ENCODE measurements around the gene PLIN4.

Gene PLIN4

DNA sequence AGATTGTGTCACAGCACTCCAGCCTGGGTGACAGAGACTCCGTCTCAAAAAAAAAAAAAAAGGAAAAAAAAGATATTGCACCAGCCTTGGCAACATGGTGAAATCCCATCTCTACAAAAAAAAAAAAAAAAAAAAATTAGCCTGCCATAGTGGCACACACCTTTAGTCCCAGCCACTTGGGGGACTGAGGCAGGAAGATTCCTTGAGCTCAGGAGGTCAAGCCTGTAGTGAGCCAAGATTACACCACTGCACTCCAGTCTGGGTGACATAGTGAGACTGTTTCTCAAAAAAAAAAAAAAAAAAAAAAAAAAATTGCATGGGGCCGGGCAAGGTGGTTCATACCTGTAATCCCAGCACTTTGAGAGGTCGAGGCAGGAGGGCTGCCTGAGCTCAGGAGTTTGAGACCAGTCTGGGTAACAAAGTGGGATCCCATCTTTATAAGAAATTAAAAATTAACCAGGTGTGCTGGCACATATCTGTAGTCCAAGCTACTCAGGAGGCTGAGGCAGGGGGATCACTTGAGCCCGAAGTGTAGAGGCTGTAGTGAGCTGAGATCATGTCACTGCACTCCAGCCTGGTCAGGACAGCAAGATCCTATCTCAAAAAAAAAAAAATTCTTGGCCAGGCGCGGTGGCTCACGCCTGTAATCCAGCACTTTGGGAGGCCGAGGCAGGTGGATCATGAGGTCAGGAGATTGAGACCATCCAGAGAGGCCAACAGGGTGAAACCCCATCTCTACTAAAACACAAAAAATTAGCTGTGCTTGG lies 53.3 kb downstream of the PLIN4 start:
- no peak for FAIRE-seq
- DNase-seq (ENCODE audit: extremely low spot score, insufficient read length, low read depth), result no peak

DNA sequence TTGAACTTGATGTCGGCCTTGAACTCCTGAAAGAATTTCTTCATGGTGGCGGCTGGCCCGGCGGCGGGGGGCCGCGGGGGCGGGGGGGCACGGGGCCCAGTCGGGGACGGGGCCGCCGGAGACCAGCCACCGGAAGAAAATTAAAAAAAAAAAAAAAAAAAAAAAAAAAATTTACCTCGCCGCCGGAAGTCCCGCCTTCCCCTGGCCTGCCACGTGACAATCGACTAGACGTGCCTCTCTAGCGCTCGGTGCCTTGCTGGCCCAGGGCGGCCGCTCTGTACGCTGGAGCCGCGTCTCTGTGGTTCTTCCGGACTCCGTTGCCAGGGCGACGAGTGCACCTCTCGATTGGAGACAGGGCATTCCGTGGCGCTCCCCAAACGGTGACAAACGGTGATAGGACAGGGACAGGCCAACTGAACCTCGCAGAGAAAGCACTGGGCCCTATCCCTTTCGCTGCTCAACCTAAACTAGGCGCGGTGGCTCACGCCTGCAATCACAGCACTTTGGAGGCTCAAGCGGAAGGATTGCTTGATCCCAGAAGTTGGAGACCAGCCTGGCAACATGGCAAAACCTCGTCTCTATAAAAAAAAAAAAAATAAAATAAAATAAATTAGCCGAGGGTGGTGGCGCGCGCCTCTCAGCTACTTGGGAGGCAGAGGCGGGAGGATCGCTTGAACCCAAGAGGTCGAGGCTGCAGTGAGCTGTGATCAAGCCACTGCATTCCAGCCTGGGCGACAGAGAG lies 60.5 kb downstream of the PLIN4 start, which contains the start of gene UBXN6:
TSS of gene UBXN6 (minus strand) at position 141 of the 742 bp plus-strand sequence. CDS start at position 44, 97 bp downstream.
- FAIRE-seq, result peak; percentile 98
- peak; percentile 98 for DNase-seq (ENCODE audit: extremely low spot score, insufficient read length, low read depth)

DNA sequence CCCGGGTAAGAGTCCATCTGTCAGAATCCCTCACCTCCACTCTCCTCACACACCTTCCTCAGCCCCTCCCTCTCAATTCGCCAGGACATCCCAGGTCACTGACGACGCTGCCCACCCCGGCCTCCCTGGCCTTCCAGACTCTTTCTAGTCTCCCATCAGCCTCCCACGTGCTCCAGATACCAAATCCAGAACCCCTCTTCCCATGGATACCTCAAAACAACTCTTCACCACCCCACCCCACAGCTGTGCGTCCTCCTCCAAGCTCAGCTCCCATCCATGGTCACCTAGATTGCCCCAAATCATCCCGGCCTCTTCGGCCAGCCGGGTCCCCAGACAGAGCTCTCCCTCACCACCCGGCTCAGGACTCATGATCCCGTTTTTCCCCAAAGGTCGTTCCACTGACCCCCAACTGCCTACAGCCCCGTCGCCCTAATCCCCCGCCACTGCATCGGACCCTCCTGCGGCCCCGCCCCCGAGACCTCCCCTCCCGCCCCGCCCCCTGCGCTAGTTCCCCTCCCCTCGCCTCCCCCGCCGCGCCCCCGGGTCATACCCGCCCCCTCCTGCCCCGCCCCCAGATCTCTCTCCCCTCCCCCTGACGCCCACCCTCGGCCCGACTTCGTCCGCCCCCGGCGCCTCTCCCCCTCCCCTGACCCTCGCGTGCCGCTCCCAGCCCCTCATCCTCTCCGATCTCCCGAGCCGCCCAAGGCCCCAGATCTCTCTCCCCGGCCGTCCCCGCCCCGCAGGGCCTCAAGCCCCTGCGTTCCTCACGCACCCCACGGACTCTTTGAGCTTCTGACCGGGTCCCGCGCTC lies 61.2 kb downstream of the PLIN4 start:
- DNase-seq (ENCODE audit: extremely low spot score, insufficient read length, low read depth) (peak; percentile 52), FAIRE-seq (no peak)

DNA sequence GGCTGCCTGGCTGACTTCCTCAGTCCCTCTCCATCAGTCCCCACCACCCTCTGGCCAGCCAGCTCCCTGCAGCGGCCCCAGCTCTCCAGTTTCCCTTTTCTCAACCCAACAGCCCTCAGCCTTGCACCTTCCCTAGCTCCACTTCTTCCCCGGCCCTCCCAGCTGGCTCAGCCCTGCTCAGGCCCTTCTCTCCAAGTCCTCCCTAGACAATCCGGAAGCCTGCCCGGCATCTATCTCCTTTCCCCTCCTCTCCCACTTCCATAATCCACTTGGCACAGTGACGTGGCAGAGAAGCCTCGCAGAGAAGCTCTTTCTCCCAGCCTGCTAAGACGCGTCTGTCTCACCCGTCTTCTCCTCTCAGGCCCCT lies 61.8 kb downstream of the PLIN4 start:
- no peak for FAIRE-seq

DNA sequence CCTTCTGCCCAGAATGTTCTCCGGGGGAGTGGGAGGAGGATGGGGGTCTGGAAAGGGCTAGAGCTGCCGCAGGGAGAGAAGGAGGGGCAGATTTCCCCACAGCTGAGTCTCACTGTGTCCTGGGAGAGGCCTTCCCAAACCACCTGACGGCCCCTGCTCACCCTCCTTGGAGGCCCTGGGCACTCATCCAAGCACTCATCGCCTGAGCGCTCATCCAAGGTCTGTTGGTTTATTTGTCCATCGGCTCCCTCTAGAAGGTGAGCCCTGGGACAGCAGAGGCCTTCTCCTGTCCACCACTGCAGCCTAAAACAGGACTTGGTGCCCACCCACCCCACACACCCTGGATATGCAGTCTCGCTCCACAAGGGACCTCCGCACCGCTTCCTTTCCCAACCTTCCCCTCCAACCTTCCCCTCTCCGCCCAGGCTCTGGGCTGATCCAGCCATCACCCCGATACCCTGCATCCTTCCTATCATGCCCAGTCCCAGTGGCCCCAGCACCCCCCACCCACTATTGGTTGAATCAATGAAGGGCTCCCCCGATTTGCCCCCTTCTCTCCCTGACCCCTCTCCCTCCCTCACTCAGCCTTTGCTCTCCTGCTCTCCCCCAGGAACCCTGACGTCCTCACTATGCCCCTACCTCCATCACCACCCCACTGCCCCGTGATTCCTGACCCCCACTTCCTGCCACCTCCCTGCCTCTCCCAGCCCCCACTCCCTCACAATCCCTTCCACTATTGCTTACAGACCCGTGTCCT lies 62.4 kb downstream of the PLIN4 start:
- DNase-seq (ENCODE audit: extremely low spot score, insufficient read length, low read depth) (no peak), FAIRE-seq (no peak)

More for the DNA sequence above, 61.8 kb downstream of the PLIN4 start:
- no peak for DNase-seq (ENCODE audit: extremely low spot score, insufficient read length, low read depth)

DNA sequence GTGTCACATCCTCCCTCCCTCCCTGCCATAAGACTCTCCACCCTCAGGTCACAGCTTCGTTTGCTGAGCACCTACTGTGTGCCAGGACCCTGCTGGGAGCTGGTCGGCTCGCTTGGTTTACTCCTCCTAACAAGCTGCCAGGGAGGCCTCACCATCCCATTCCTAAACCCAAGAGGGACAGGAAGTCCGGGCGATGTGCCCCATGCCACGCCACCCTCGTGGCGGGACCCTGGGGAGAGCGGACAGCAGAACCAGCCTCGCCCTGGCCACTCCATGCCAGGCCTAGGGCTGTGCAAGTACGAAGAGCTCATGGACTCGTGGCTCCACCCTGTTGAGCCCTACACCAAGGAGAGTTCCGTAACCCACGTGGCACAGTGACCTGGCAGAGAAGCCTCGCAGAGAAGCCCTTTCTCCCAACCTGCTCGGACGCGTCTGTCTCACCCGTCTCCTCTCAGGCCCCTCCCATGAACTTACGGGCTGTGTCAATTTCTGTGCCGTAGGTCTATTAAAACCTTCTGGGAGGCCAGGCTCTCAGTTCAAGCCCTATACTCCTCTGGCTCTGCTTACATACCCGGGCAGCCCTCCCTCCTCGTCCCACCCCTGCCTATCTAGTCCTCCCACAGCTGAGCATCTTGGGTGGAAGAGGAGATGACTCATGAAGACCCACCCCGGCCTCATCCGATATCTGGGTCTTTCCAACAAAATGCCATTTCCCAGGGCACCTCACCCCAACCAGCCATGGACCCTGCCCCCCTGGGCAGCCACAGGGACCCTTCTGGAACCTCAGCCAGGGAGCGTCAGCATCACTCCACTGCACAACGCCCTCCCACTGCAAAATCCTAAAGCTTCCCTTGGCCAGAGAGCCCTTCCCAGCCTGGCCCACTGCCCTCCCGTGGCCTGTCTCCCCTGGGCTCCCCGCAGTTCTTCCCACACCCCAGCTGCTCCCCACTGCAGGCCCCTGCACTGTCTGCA lies 63.3 kb downstream of the PLIN4 start:
- FAIRE-seq (no peak), DNase-seq (ENCODE audit: extremely low spot score, insufficient read length, low read depth) (no peak)

DNA sequence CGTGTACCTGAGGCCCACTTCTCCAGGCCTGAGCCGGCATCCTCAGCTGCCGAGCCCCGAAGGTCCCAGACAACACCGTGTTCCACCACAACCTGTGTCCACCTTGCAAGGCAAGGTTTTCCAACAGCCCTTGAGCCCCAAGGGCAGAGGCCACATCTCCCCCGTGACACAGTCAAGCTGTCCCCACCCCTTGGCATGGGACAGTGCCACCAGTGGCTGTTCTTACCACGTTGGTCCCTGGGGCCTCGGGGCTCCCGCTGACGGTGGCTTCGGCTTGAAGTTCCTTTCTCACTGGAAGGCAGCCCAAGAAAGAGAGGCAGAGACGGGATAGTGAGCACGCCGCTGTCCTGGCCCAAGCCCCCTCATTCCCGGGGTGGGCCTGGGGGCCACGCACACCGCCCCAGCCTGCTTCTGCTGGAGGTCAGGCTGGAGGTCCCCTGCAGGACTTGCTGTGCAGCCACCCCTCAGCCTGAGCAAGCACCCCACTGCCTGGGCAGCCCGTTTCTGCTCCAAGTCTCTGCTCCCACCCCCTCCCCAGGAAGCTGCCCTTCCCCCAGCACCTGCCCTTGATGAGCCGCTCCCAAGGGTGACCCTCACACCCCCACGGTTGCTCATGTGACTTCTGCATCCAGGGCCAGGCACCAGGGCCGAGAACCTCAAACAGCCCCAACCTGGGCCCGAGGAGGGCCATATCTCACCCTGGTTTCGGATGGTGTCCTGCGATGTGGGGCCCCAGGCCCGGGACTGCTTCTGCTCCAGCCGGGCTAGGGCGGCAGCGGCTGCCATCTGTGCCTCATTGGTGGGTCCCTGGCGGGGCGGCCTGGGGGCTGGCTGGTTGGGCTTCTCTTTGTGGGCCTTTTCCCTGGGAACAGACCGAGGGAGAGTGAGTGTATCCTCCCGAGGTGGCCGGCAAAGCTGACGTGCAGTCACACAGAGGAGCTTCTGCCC lies 64.8 kb downstream of the PLIN4 start:
- no peak for DNase-seq (ENCODE audit: extremely low spot score, insufficient read length, low read depth)
- FAIRE-seq, result no peak

DNA sequence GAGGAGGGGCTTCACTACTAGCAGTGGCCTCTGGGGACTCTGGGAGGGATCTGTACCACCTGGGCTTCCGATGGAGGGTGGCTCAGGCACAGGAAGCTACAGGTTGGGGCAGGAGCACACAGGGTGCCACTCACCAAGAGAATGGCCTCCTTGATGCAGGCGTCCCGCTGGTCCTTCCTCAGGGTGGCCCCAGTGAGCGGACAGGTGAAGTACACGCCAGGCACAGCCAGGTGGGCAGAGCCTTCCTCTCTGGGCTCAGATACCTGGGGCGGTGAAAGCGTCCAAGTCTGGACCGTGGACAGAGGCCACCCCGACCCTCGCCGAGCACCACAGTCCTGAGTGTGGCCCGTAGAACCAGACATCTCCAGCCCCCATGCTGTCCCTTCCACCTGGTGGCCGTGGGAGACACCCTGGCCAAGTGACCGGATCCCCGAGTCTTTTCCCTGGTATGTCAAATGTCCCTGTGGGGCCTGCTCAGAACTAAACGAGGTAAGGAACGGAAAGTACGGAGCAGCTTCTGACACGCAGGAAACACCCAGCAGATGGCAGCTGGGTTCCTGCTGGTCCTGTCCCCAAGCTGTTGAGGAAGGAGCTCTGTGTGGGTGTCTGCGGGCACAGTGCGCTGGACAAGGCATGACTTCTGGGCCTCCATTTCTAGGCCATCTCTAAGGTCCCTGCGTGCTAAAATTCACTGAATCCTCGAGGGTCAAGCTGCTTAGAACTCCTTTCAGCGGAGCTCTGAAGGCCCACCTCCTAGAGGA lies 65.9 kb downstream of the PLIN4 start:
- DNase-seq (ENCODE audit: extremely low spot score, insufficient read length, low read depth) (no peak), FAIRE-seq (no peak)
